ENCODE results near the gene ALK.

ALK gene

GRCh38 chr2:29599946-29600345, 321.4 kb downstream of the ALK start:
- DNase-seq: no peak

GRCh38 chr2:29598978-29599377, 322.4 kb downstream of the ALK start:
- DNase-seq: no peak

GRCh38 chr2:29597035-29597434, 324.4 kb downstream of the ALK start:
- no peak for DNase-seq

- no peak for DNase-seq
Observed at GRCh38 chr2:29596584-29596983, 324.8 kb downstream of the ALK start.

GRCh38 chr2:29591600-29591999, 329.8 kb downstream of the ALK start:
- no peak for DNase-seq

- DNase-seq: no peak
Observed at GRCh38 chr2:29590211-29590610, 331.2 kb downstream of the ALK start.

- no peak for DNase-seq
Observed at GRCh38 chr2:29589440-29590103, 331.8 kb downstream of the ALK start.

GRCh38 chr2:29587402-29588190, 333.8 kb downstream of the ALK start:
- no peak for DNase-seq

GRCh38 chr2:29586919-29587318, 334.5 kb downstream of the ALK start:
- DNase-seq: no peak

- DNase-seq: no peak
Observed at GRCh38 chr2:29583548-29584156, 337.7 kb downstream of the ALK start.

GRCh38 chr2:29583104-29583503, 338.3 kb downstream of the ALK start:
- DNase-seq: no peak

GRCh38 chr2:29582062-29582461, 339.3 kb downstream of the ALK start:
- no peak for DNase-seq

GRCh38 chr2:29580223-29580622, 341.2 kb downstream of the ALK start:
- DNase-seq: no peak

- DNase-seq: no peak
Observed at GRCh38 chr2:29579495-29580169, 341.8 kb downstream of the ALK start.

- no peak for DNase-seq
Observed at GRCh38 chr2:29578084-29578598, 343.2 kb downstream of the ALK start.

GRCh38 chr2:29576231-29576630, 345.2 kb downstream of the ALK start:
- no peak for DNase-seq

GRCh38 chr2:29575370-29575890, 346.0 kb downstream of the ALK start:
- no peak for DNase-seq

GRCh38 chr2:29573612-29574011, 347.8 kb downstream of the ALK start:
- DNase-seq: no peak

GRCh38 chr2:29573147-29573546, 348.2 kb downstream of the ALK start:
- DNase-seq: no peak

- DNase-seq: no peak
Observed at GRCh38 chr2:29570539-29570938, 350.8 kb downstream of the ALK start.

GRCh38 chr2:29567906-29568520, 353.4 kb downstream of the ALK start:
- DNase-seq: no peak

- no peak for DNase-seq
Observed at GRCh38 chr2:29563697-29564096, 357.7 kb downstream of the ALK start.

GRCh38 chr2:29562896-29563295, 358.5 kb downstream of the ALK start:
- no peak for DNase-seq

Data from NCI-H748 treated with DMSO at 0.1 percent for 48 hours (cell line).